ENCODE measurements around the gene CLEC9A. TPM values are rescaled to one million over a fixed set of nuclear protein-coding genes. Genes with fewer than 3 reads are reported as not detected.

Gene CLEC9A
- polyA plus RNA-seq, 2 of the 4 experiments (the other 2 are of a cell fraction) = not detected

GRCh38 chr12:10088031-10088430, 57.5 kb downstream of the CLEC9A start:
- no peak overlapping the region for H3K4me2 ChIP-seq
- FAIRE-seq = no peak
- ATAC-seq = no peak
- CTCF ChIA-PET = no interaction called here
- H3K4me3 ChIP-seq = no peak overlapping the region
- POLR2A ChIA-PET = no interaction called here
- TF ChIP-seq CTCF (IDR thresholded peaks at IDR 0.05) (no peak), RNF2 (IDR thresholded peaks at IDR 0.05; ENCODE audit: borderline replicate concordance, low read depth) (no peak), MYC (IDR thresholded peaks at IDR 0.05; ENCODE audit: borderline replicate concordance, low read length) (no peak), BCL3 (IDR thresholded peaks at IDR 0.05) (no peak), RAD21 (conservative IDR thresholded peaks at IDR 0.05 in 1 of 2, IDR thresholded peaks at IDR 0.05 in 1 of 2) (no peak), CHD2 (IDR thresholded peaks at IDR 0.05; ENCODE audit: low read length, partially characterized antibody) (no peak), TP53 (CRISPR knock-in tag; IDR thresholded peaks at IDR 0.05) (no peak), MAFK (IDR thresholded peaks at IDR 0.05; ENCODE audit: partially characterized antibody) (no peak), KDM1A (IDR thresholded peaks at IDR 0.05; ENCODE audit: low read depth) (no peak), ZNF302 (CRISPR knock-in tag; IDR thresholded peaks at IDR 0.05) (no peak), NPAS2 (CRISPR knock-in tag; IDR thresholded peaks at IDR 0.05; ENCODE audit: borderline replicate concordance) (no peak), HMGXB4 (CRISPR knock-in tag; IDR thresholded peaks at IDR 0.05; ENCODE audit: borderline replicate concordance) (no peak), KDM5A (IDR thresholded peaks at IDR 0.05) (no peak), CBX2 (IDR thresholded peaks at IDR 0.05; ENCODE audit: borderline replicate concordance, low read depth) (no peak), ESRRA (IDR thresholded peaks at IDR 0.05; ENCODE audit: borderline replicate concordance, low read length) (no peak), HOXA7 (CRISPR knock-in tag; IDR thresholded peaks at IDR 0.05) (no peak), RFX5 (IDR thresholded peaks at IDR 0.05) (no peak), E2F6 (IDR thresholded peaks at IDR 0.05; ENCODE audit: borderline replicate concordance, low read depth) (no peak)
- H3K9me3 ChIP-seq = no peaks in the 10 kb centered on the region; the same call in 2 of the 3 replicates
- DNase-seq (ENCODE audit: low read depth in 1 of 2, low spot score in 1 of 2) = no peak
- H3K4me1 ChIP-seq = no peaks in the 10 kb centered on the region
- no peak overlapping the region for H3K27ac ChIP-seq

- CTCF ChIA-PET = no interaction called here
- Histone ChIP-seq H3K9me3 (no peaks in the 10 kb centered on the region), H3K27ac (no peak overlapping the region), H3K4me3 (no peak overlapping the region), H3K4me2 (no peak overlapping the region), H3K4me1 (no peaks in the 10 kb centered on the region)
- POLR2A ChIA-PET = no interaction called here
- ATAC-seq (no peak), DNase-seq (ENCODE audit: low read depth in 1 of 2, low spot score in 1 of 2) (no peak), FAIRE-seq (no peak)
- WGBS (ENCODE audit: missing lambda C conversion rate) = 41% methylated on average over 8 of the region's 8 CpGs
- TF ChIP-seq NR3C1 (IDR thresholded peaks at IDR 0.05) (no peak), HES2 (IDR thresholded peaks at IDR 0.05) (no peak), MYC (IDR thresholded peaks at IDR 0.05; ENCODE audit: borderline replicate concordance, low read length) (no peak), JUNB (IDR thresholded peaks at IDR 0.05) (no peak), FOXS1 (CRISPR knock-in tag; IDR thresholded peaks at IDR 0.05) (no peak)
Measured at GRCh38 chr12:10088955-10089900, 58.7 kb downstream of the CLEC9A start.

All from A549 (cell line).